Measurements from ENCODE around the gene CNMD. TPM values are rescaled to one million over a fixed set of nuclear protein-coding genes. Genes with fewer than 3 reads are reported as not detected.

CNMD gene
- polyA plus RNA-seq, 1 donor (not counting 4 experiments of a cell fraction or from before 2014, with no cell fraction given) = not detected

- Histone ChIP-seq H3K9me1 (ENCODE audit: control insufficient read depth, extremely low read depth, insufficient read depth, low read length) (no peaks in the 10 kb centered on the region), H2AFZ (ENCODE audit: control insufficient read depth, low read length) (no peak overlapping the region), H3K79me2 (ENCODE audit: control insufficient read depth, insufficient read depth, low read length) (no peaks in the 10 kb centered on the region), H3K9me3 (ENCODE audit: control insufficient read depth, low read depth, low read length) (no peaks in the 10 kb centered on the region), H3K9ac (ENCODE audit: control insufficient read depth, extremely low read depth, insufficient read depth, low read length) (no peak overlapping the region), H3K27me3 (ENCODE audit: control insufficient read depth, extremely low read depth, insufficient read depth, low read length) (no peaks in the 10 kb centered on the region), H3K27ac (ENCODE audit: control insufficient read depth, insufficient read depth, low read length) (no peak overlapping the region), H3K4me3 (ENCODE audit: control insufficient read depth in 2 of 3, extremely low read depth in 1 of 3, insufficient read depth in 2 of 3, low read depth in 1 of 3, low read length in 3 of 3) (no peak overlapping the region), H3K4me1 (ENCODE audit: control insufficient read depth, extremely low read depth, insufficient read depth, low read length) (no peaks in the 10 kb centered on the region), H3K4me2 (ENCODE audit: control insufficient read depth, extremely low read depth, insufficient read depth, low read depth, low read length) (no peak overlapping the region), H4K20me1 (ENCODE audit: control insufficient read depth, extremely low read depth, insufficient read depth, low read length) (no peaks in the 10 kb centered on the region), H3K36me3 (ENCODE audit: control insufficient read depth in 2 of 2, extremely low read depth in 1 of 2, insufficient read depth in 2 of 2, low read length in 2 of 2) (peaks cover 6 to 15% of the 10 kb centered on the region in 2 experiments)
- TF ChIP-seq EZH2 (IDR thresholded peaks at IDR 0.05; ENCODE audit: low read length) = no peak
- no peak for TF ChIP-seq CTCF (optimal IDR thresholded peaks at IDR 0.05 in 1 of 3, IDR thresholded peaks at IDR 0.05 in 1 of 3, conservative IDR thresholded peaks at IDR 0.05 in 1 of 3; ENCODE audit: extremely low read depth in 1 of 3, insufficient read depth in 2 of 3, low read length in 3 of 3)
- no peak for DNase-seq (ENCODE audit: low read depth, low spot score)
- FAIRE-seq = no peak
- dilution Hi-C loops (cut with MboI; ENCODE audit: extremely low pct_ligation_motif_present, low sequenced_read_pairs) = no loop called here
Measured at GRCh38 chr13:52669677-52670076, 69.9 kb downstream of the CNMD start.

- Histone ChIP-seq H3K4me1 (ENCODE audit: control insufficient read depth, extremely low read depth, insufficient read depth, low read length) (no peaks in the 10 kb centered on the region), H3K9me1 (ENCODE audit: control insufficient read depth, extremely low read depth, insufficient read depth, low read length) (no peaks in the 10 kb centered on the region), H3K9me3 (ENCODE audit: control insufficient read depth, low read depth, low read length) (no peaks in the 10 kb centered on the region), H3K9ac (ENCODE audit: control insufficient read depth, extremely low read depth, insufficient read depth, low read length) (no peak overlapping the region), H3K4me2 (ENCODE audit: control insufficient read depth, extremely low read depth, insufficient read depth, low read depth, low read length) (no peak overlapping the region), H4K20me1 (ENCODE audit: control insufficient read depth, extremely low read depth, insufficient read depth, low read length) (no peaks in the 10 kb centered on the region), H3K79me2 (ENCODE audit: control insufficient read depth, insufficient read depth, low read length) (no peaks in the 10 kb centered on the region), H3K4me3 (ENCODE audit: control insufficient read depth in 2 of 3, extremely low read depth in 1 of 3, insufficient read depth in 2 of 3, low read depth in 1 of 3, low read length in 3 of 3) (no peak overlapping the region), H2AFZ (ENCODE audit: control insufficient read depth, low read length) (no peak overlapping the region), H3K27me3 (ENCODE audit: control insufficient read depth, extremely low read depth, insufficient read depth, low read length) (no peaks in the 10 kb centered on the region), H3K36me3 (ENCODE audit: control insufficient read depth in 2 of 2, extremely low read depth in 1 of 2, insufficient read depth in 2 of 2, low read length in 2 of 2) (peaks cover 10 to 19% of the 10 kb centered on the region in 2 experiments), H3K27ac (ENCODE audit: control insufficient read depth, insufficient read depth, low read length) (no peak overlapping the region)
- FAIRE-seq = no peak
- DNase-seq (ENCODE audit: low read depth, low spot score) = no peak
- TF ChIP-seq CTCF (optimal IDR thresholded peaks at IDR 0.05 in 1 of 3, IDR thresholded peaks at IDR 0.05 in 1 of 3, conservative IDR thresholded peaks at IDR 0.05 in 1 of 3; ENCODE audit: extremely low read depth in 1 of 3, insufficient read depth in 2 of 3, low read length in 3 of 3) (peak in 2 of 3 experiments; percentile 33 to 36), EZH2 (IDR thresholded peaks at IDR 0.05; ENCODE audit: low read length) (no peak)
- dilution Hi-C loops (cut with MboI; ENCODE audit: extremely low pct_ligation_motif_present, low sequenced_read_pairs) = no loop called here
Measured at GRCh38 chr13:52665325-52665724, 74.3 kb downstream of the CNMD start.
